Transverse colon (tissue), 4 donors: ENCODE results near the gene PTPN1. TPM values are rescaled to one million over a fixed set of nuclear protein-coding genes. Genes with fewer than 3 reads are reported as not detected.

Experiments used
- DNase-seq: peaks from one replicate; pipeline ENCODE4 v3.0.0-alpha.2; 2019
- H3K27ac ChIP-seq, 4 donors: fragments of 200-600 bp; sonication (generic); 2 replicates each; pipeline ENCODE4 v1.5.1; 2016 to 2018; ENCODE audit warnings: inconsistent platforms in 4 of 4
- H3K27me3 ChIP-seq: fragments of 200-600 bp; sonication (generic); 2 replicates; pipeline ENCODE4 v1.5.1; 2017; ENCODE audit warnings: inconsistent platforms
- H3K36me3 ChIP-seq, 4 donors: fragments of 200-600 bp; sonication (generic); 2 replicates each; pipeline ENCODE4 v1.5.1; 2017 to 2019; ENCODE audit warnings: inconsistent platforms in 4 of 4
- H3K4me1 ChIP-seq, 4 donors: fragments of 200-600 bp; sonication (generic); 2 replicates each; pipeline ENCODE4 v1.5.1; 2017 to 2020; ENCODE audit warnings: inconsistent platforms in 4 of 4
- H3K4me3 ChIP-seq, 4 donors: fragments of 200-600 bp; sonication (generic); 1 replicate in 1 of 4; 2 replicates in 3 of 4; pipeline versions ENCODE4 v1.5.1 to v1.6.1; 2017 to 2019; ENCODE audit warnings: inconsistent platforms in 4 of 4
- H3K9me3 ChIP-seq, 2 donors: fragments of 200-600 bp; sonication (generic); 2 replicates each; pipeline ENCODE4 v1.5.1; 2017 to 2019; ENCODE audit warnings: inconsistent platforms in 2 of 2
- CTCF ChIP-seq, 5 experiments: fragments of 200-600 bp in 3 of 5; fragments of 450-650 bp in 2 of 5; sonication (generic) in 3 of 5; IDR thresholded peaks; 1 replicate in 2 of 5; 2 replicates in 3 of 5; pipeline ENCODE4 v1.5.1; 2016 to 2017; ENCODE audit warnings: antibody characterized with exemption in 5 of 5, inconsistent platforms in 3 of 5, mild to moderate bottlenecking in 2 of 5, moderate library complexity in 1 of 5
- EP300 ChIP-seq: sonication (generic); formaldehyde crosslinking; IDR thresholded peaks from one replicate; pipeline ENCODE4 v1.6.1; 2017; ENCODE audit warnings: antibody characterized with exemption, low read depth
- POLR2A ChIP-seq: fragments of 450-650 bp; IDR thresholded peaks from one replicate; pipeline ENCODE4 v1.6.1; 2016; ENCODE audit warnings: antibody characterized with exemption, mild to moderate bottlenecking, moderate library complexity
- POLR2AphosphoS5 ChIP-seq, 3 donors: sonication (generic); formaldehyde crosslinking; IDR thresholded peaks; one replicate each; pipeline ENCODE4 v1.6.1; 2016; ENCODE audit warnings: antibody characterized with exemption in 3 of 3
- WGBS, 2 donors: methylation state at CpG; one replicate each; pipeline ENCODE4 v1.1.5; 2018; ENCODE audit warnings: low coverage in 1 of 2; 5-methylcytosine and 5-hydroxymethylcytosine counted together
- in situ Hi-C, 4 donors: fragments of 200-750 bp; cut with MboI; loops; one replicate each; pipeline versions ENCODE4 v1.15.0 to v1.15.1; 2017; ENCODE audit warnings: low sequenced_read_pairs in 3 of 4, low pct_ligation_motif_present in 1 of 4, low pct_unique_long_range_greater_than_20kb in 1 of 4
- intact Hi-C: fragments of 100-400 bp; cut with DNase I; formaldehyde crosslinking; loops from one replicate; pipeline ENCODE4 v1.15.1; 2023; ENCODE audit warnings: low total_unique reads
- total RNA-seq, 4 donors: library from RNA; depleted of rRNA; stranded (reverse); fragments of >200 nt; gene quantifications; one replicate each; pipeline ENCODE4 v1.1.0, GENCODE V29; 2016

Gene PTPN1
- total RNA-seq, 4 donors from 2014 or later, result 19.3 to 34.8 (median 28.8) TPM

GRCh38 chr20:50578778-50579165 lies 68.6 kb downstream of the PTPN1 start:
- DNase-seq, result no peak
- Histone ChIP-seq H3K4me3 (no peak overlapping the region), H3K4me1 (peaks cover 9 to 32% (median 23%) of the 10 kb centered on the region in 4 donors), H3K27me3 (no peaks in the 10 kb centered on the region), H3K27ac (peak overlapping the region in 2 of 4 donors; percentile 56 to 64), H3K9me3 (no peaks in the 10 kb centered on the region), H3K36me3 (peaks cover 0 to 50% (median 22%) of the 10 kb centered on the region in 4 donors)
- TF ChIP-seq POLR2AphosphoS5 (IDR thresholded peaks at IDR 0.05) (no peak), POLR2A (no peak), EP300 (no peak), CTCF (IDR thresholded peaks at IDR 0.05) (no peak)
- 77 to 85% methylated on average over 3 to 5 of the region's 5 CpGs for WGBS, 2 donors
- in situ Hi-C loops, result loop anchor here (5.0 to 10.0 kb wide), 6 partner anchors 66 to 394 kb away; partner anchors contain the start of gene PTPN1 (in 1 of the 4)
- intact Hi-C loops, result loop anchor here (5.0 kb wide), 1 partner anchor 96 kb away; no protein-coding TSS in a partner anchor

GRCh38 chr20:50579511-50579910 lies 69.3 kb downstream of the PTPN1 start:
- intact Hi-C loops (loop anchor here (5.0 kb wide), 1 partner anchor 97 kb away; no protein-coding TSS in a partner anchor), in situ Hi-C loops (loop anchor here (5.0 to 10.0 kb wide), 6 partner anchors 67 to 395 kb away; partner anchors contain the start of gene PTPN1 (in 1 of the 4))
- DNase-seq, result no peak
- H3K4me1 ChIP-seq, result peaks cover 9 to 32% (median 23%) of the 10 kb centered on the region in 4 donors
- H3K9me3 ChIP-seq, result no peaks in the 10 kb centered on the region
- whole genome bisulfite sequencing, 2 donors, result 40 to 85% methylated on average over 1 to 10 of the region's 10 CpGs
- H3K36me3 ChIP-seq, result peaks cover 0 to 48% (median 21%) of the 10 kb centered on the region in 4 donors
- TF ChIP-seq EP300 (no peak), POLR2AphosphoS5 (IDR thresholded peaks at IDR 0.05) (no peak), POLR2A (no peak), CTCF (IDR thresholded peaks at IDR 0.05) (no peak)
- no peaks in the 10 kb centered on the region for H3K27me3 ChIP-seq
- no peak overlapping the region for H3K4me3 ChIP-seq
- H3K27ac ChIP-seq, result no peak overlapping the region

GRCh38 chr20:50580016-50580747 lies 70.0 kb downstream of the PTPN1 start:
- TF ChIP-seq CTCF (IDR thresholded peaks at IDR 0.05) (peak; percentile 74 to 86 (median 77)), POLR2AphosphoS5 (IDR thresholded peaks at IDR 0.05) (peak in 1 of 3 donors; percentile 29), EP300 (no peak), POLR2A (no peak)
- WGBS, 2 donors, result 59 to 90% methylated on average over 2 to 17 of the region's 17 CpGs
- in situ Hi-C loops, result no loop called here
- Histone ChIP-seq H3K4me1 (peaks cover 9 to 32% (median 23%) of the 10 kb centered on the region in 4 donors), H3K4me3 (no peak overlapping the region), H3K27me3 (no peaks in the 10 kb centered on the region), H3K9me3 (no peaks in the 10 kb centered on the region), H3K36me3 (peaks cover 0 to 42% (median 17%) of the 10 kb centered on the region in 4 donors), H3K27ac (no peak overlapping the region)
- DNase-seq, result peak; percentile 70
- intact Hi-C loops, result no loop called here

GRCh38 chr20:50580842-50581544 lies 70.8 kb downstream of the PTPN1 start:
- in situ Hi-C loops, result no loop called here
- H3K4me1 ChIP-seq, result peaks cover 9 to 28% (median 20%) of the 10 kb centered on the region in 4 donors
- peaks cover 0 to 50% (median 15%) of the 10 kb centered on the region in 4 donors for H3K36me3 ChIP-seq

More at GRCh38 chr20:50580842-50581544, 70.8 kb downstream of the PTPN1 start:
- TF ChIP-seq CTCF (IDR thresholded peaks at IDR 0.05), result no peak
- no peak for TF ChIP-seq EP300
- no peak for TF ChIP-seq POLR2AphosphoS5 (IDR thresholded peaks at IDR 0.05)
- TF ChIP-seq POLR2A, result no peak
- 91% methylated on average over 21 of the region's 21 CpGs; no CpG with 5 or more reads in 1 of the 2 donors for WGBS, 2 donors
- no peak overlapping the region for H3K27ac ChIP-seq
- H3K27me3 ChIP-seq, result no peaks in the 10 kb centered on the region
- intact Hi-C loops, result no loop called here
- no peak overlapping the region for H3K4me3 ChIP-seq
- no peak for DNase-seq
- H3K9me3 ChIP-seq, result no peaks in the 10 kb centered on the region
